H9 (cell line): ENCODE results near the gene KIAA0825. TPM values are rescaled to one million over a fixed set of nuclear protein-coding genes. Genes with fewer than 3 reads are reported as not detected.

ENCODE experiments used
- DNase-seq: peaks from one replicate; pipeline ENCODE4 v3.0.0-alpha.2; 2017
- H2AFZ ChIP-seq: one replicate; pipeline ENCODE4 v1.6.1; 2013; ENCODE audit warnings: mild to moderate bottlenecking, low read length, control low read depth, moderate library complexity
- H2AK5ac ChIP-seq: 2 replicates; pipeline ENCODE4 v1.6.1; 2013; ENCODE audit warnings: low read length, control low read depth, mixed read lengths; ENCODE audit not compliant: insufficient read length
- H2BK120ac ChIP-seq: one replicate; pipeline ENCODE4 v1.6.1; 2013; ENCODE audit warnings: low read depth, mild to moderate bottlenecking, low read length, control low read depth, inconsistent platforms; ENCODE audit not compliant: poor library complexity, severe bottlenecking
- H2BK12ac ChIP-seq: 2 replicates; pipeline ENCODE4 v1.6.1; 2013; ENCODE audit warnings: low read length, control low read depth, mixed read lengths, low read depth; ENCODE audit not compliant: insufficient read length
- H2BK15ac ChIP-seq: 2 replicates; pipeline ENCODE4 v1.6.1; 2013; ENCODE audit warnings: low read depth, low read length, control low read depth
- H2BK20ac ChIP-seq: one replicate; pipeline ENCODE4 v1.6.1; 2013; ENCODE audit warnings: low read depth, mild to moderate bottlenecking, low read length, control low read depth, inconsistent platforms; ENCODE audit not compliant: poor library complexity, severe bottlenecking
- H2BK5ac ChIP-seq: 2 replicates; pipeline ENCODE4 v1.6.1; 2013; ENCODE audit warnings: low read length, control low read depth, mixed read lengths; ENCODE audit not compliant: insufficient read length
- H3K14ac ChIP-seq: 2 replicates; pipeline ENCODE4 v1.6.1; 2013; ENCODE audit warnings: low read length, control low read depth; ENCODE audit not compliant: insufficient read depth
- H3K18ac ChIP-seq: 2 replicates; pipeline ENCODE4 v1.6.1; 2013; ENCODE audit warnings: low read depth, mild to moderate bottlenecking, mixed read lengths, low read length, control low read depth; ENCODE audit not compliant: insufficient read length
- H3K23ac ChIP-seq: 2 replicates; pipeline ENCODE4 v1.6.1; 2013; ENCODE audit warnings: low read length, control low read depth, mixed read lengths, low read depth; ENCODE audit not compliant: insufficient read length
- H3K23me2 ChIP-seq: 2 replicates; pipeline ENCODE4 v1.6.1; 2013; ENCODE audit warnings: low read depth, mild to moderate bottlenecking, mixed read lengths, low read length, control low read depth; ENCODE audit not compliant: insufficient read length, poor library complexity, severe bottlenecking
- H3K27ac ChIP-seq: 2 replicates; pipeline ENCODE4 v1.5.1; 2013; ENCODE audit warnings: low read length, control low read depth, mixed read lengths, low read depth; ENCODE audit not compliant: insufficient read length
- H3K27me3 ChIP-seq: 2 replicates; pipeline ENCODE4 v1.6.1; 2013; ENCODE audit warnings: low read length, control low read depth, inconsistent platforms; ENCODE audit not compliant: insufficient read depth
- H3K4ac ChIP-seq: 2 replicates; pipeline ENCODE4 v1.6.1; 2013; ENCODE audit warnings: low read depth, mild to moderate bottlenecking, control low read depth, inconsistent platforms, low read length, moderate library complexity
- H3K4me1 ChIP-seq: 2 replicates; pipeline ENCODE4 v1.6.1; 2013; ENCODE audit warnings: low read length, control low read depth, inconsistent platforms; ENCODE audit not compliant: insufficient read depth
- H3K4me2 ChIP-seq: 2 replicates; pipeline ENCODE4 v1.6.1; 2013; ENCODE audit warnings: low read length, control low read depth, mixed read lengths; ENCODE audit not compliant: insufficient read length, insufficient read depth
- H3K56ac ChIP-seq: 2 replicates; pipeline ENCODE4 v1.6.1; 2013; ENCODE audit warnings: low read depth, mild to moderate bottlenecking, mixed read lengths, low read length, control low read depth; ENCODE audit not compliant: insufficient read length
- H3K79me1 ChIP-seq: 2 replicates; pipeline ENCODE4 v1.6.1; 2013; ENCODE audit warnings: low read depth, mild to moderate bottlenecking, moderate library complexity, low read length, control low read depth, inconsistent platforms; ENCODE audit not compliant: insufficient read depth, poor library complexity, severe bottlenecking
- H3K79me2 ChIP-seq: 2 replicates; pipeline ENCODE4 v1.6.1; 2013; ENCODE audit warnings: low read length, control low read depth, inconsistent platforms; ENCODE audit not compliant: insufficient read depth
- H3K9ac ChIP-seq: 2 replicates; pipeline ENCODE4 v1.6.1; 2013; ENCODE audit warnings: low read length, control low read depth, mixed read lengths; ENCODE audit not compliant: insufficient read length; ENCODE audit errors: extremely low read depth
- H3K9me3 ChIP-seq: one replicate; pipeline ENCODE4 v1.6.1; 2013; ENCODE audit warnings: low read depth, low read length, inconsistent platforms; ENCODE audit not compliant: control insufficient read depth
- H3T11ph ChIP-seq: one replicate; pipeline ENCODE4 v1.6.1; 2013; ENCODE audit warnings: mild to moderate bottlenecking, low read length, control low read depth, inconsistent platforms
- H4K20me1 ChIP-seq: one replicate; pipeline ENCODE4 v1.6.1; 2013; ENCODE audit not compliant: control insufficient read depth, insufficient read length, insufficient read depth
- H4K5ac ChIP-seq: 2 replicates; pipeline ENCODE4 v1.6.1; 2013; ENCODE audit warnings: low read depth, mild to moderate bottlenecking, mixed read lengths, low read length, control low read depth; ENCODE audit not compliant: insufficient read length
- H4K8ac ChIP-seq: replicated peaks from 2 replicates; pipeline ENCODE4 v1.6.1; 2013; ENCODE audit warnings: low read length, control low read depth, mixed read lengths, low read depth; ENCODE audit not compliant: insufficient read length
- H4K91ac ChIP-seq: 2 replicates; pipeline ENCODE4 v1.6.1; 2013; ENCODE audit warnings: low read depth, mild to moderate bottlenecking, moderate library complexity, mixed read lengths, low read length, control low read depth; ENCODE audit not compliant: insufficient read length
- H3K27ac Mint-ChIP-seq, 3 experiments: 2 replicates in 2 of 3; 3 replicates in 1 of 3; pipeline ENCODE4 v1.8.0; 2020 to 2021; ENCODE audit warnings: mixed read lengths in 3 of 3, mild to moderate bottlenecking in 1 of 3, moderate library complexity in 1 of 3
- H3K27me3 Mint-ChIP-seq: 2 replicates; pipeline ENCODE4 v1.8.0; 2021; ENCODE audit warnings: low read depth, mild to moderate bottlenecking, moderate library complexity, mixed read lengths
- H3K36me3 Mint-ChIP-seq, 3 experiments: 2 replicates in 2 of 3; 3 replicates in 1 of 3; pipeline ENCODE4 v1.8.0; 2020 to 2021; ENCODE audit warnings: low read depth in 3 of 3, mixed read lengths in 3 of 3; ENCODE audit not compliant: insufficient read depth in 1 of 3
- H3K4me1 Mint-ChIP-seq, 2 experiments: 2 replicates each; pipeline ENCODE4 v1.8.0; 2020; ENCODE audit warnings: mixed read lengths in 2 of 2
- H3K4me3 Mint-ChIP-seq, 2 experiments: 2 replicates in 1 of 2; 3 replicates in 1 of 2; pipeline ENCODE4 v1.8.0; 2020 to 2021; ENCODE audit warnings: mild to moderate bottlenecking in 2 of 2, mixed read lengths in 2 of 2, moderate library complexity in 1 of 2
- H3K9me3 Mint-ChIP-seq, 2 experiments: 2 replicates in 1 of 2; 3 replicates in 1 of 2; pipeline ENCODE4 v1.8.0; 2020; ENCODE audit warnings: mild to moderate bottlenecking in 2 of 2, mixed read lengths in 2 of 2, moderate library complexity in 1 of 2
- CTCF ChIP-seq: fragments of 200-600 bp; sonication (generic); conservative IDR thresholded peaks from 3 replicates; pipeline ENCODE4 v1.8.0; 2021; ENCODE audit warnings: antibody characterized with exemption, mild to moderate bottlenecking
- total RNA-seq: library from RNA; stranded (reverse); gene quantifications from 2 replicates; pipeline ENCODE4 v1.2.1, GENCODE V29; 2021

The KIAA0825 gene
- total RNA-seq, 1 experiment from 2014 or later, result 1.8 TPM

- Histone ChIP-seq H3K18ac (no peak overlapping the region), H3K14ac (no peak overlapping the region), H4K8ac (no peak overlapping the region), H3K23ac (no peak overlapping the region), H3K23me2 (no peaks in the 10 kb centered on the region), H2AK5ac (no peak overlapping the region), H3K4ac (no peak overlapping the region), H4K20me1 (no peaks in the 10 kb centered on the region), H2BK12ac (no peak overlapping the region), H4K5ac (no peak overlapping the region), H4K91ac (no peak overlapping the region), H3K27ac (no peak overlapping the region), H3K4me1 (no peaks in the 10 kb centered on the region; the same call in 1 of the 2 replicates), H3K56ac (no peak overlapping the region), H2BK15ac (no peak overlapping the region), H3K9ac (no peak overlapping the region), H3K79me2 (no peaks in the 10 kb centered on the region), H3K4me2 (no peak overlapping the region), H2AFZ (no peak overlapping the region), H2BK120ac (no peak overlapping the region), H3K9me3 (no peaks in the 10 kb centered on the region), H2BK20ac (no peak overlapping the region), H3K79me1 (no peaks in the 10 kb centered on the region), H3T11ph (no peak overlapping the region), H3K27me3 (no peaks in the 10 kb centered on the region), H2BK5ac (no peak overlapping the region)
- Mint-ChIP-seq H3K36me3 (peaks cover 0 to 6% (median 5%) of the 10 kb centered on the region in 3 experiments; a peak in 4 of 7 replicates), H3K9me3 (peaks cover 0 to 8% of the 10 kb centered on the region in 2 experiments; a peak in 2 of 5 replicates), H3K4me3 (no peak overlapping the region), H3K27ac (no peak overlapping the region), H3K4me1 (peaks cover 32 to 40% of the 10 kb centered on the region in 2 experiments), H3K27me3 (no peaks in the 10 kb centered on the region)
- TF ChIP-seq CTCF, result no peak
- DNase-seq, result no peak
Measured at GRCh38 chr5:94374336-94374735, 244.1 kb downstream of the KIAA0825 start.
